RWPE1 (cell line): ENCODE results near the gene NCAN.

ENCODE experiments used
- CTCF ChIA-PET: fragments of 350-600 bp; sonication (Branson Sonifier 250); formaldehyde crosslinking; extraction: SDS; loops from one replicate; lab custom pipeline; 2021; lab: Yijun Ruan, JAX
- POLR2A ChIA-PET: fragments of 400-600 bp; formaldehyde crosslinking; extraction: SDS; loops from one replicate; lab custom pipeline; 2020; ENCODE audit warnings: antibody characterized with exemption; ENCODE audit not compliant: low non-redundant PET; lab: Yijun Ruan, JAX
- DNase-seq: peaks from one replicate; pipeline ENCODE4 v3.0.0; 2012; ENCODE audit warnings: low spot score
- H3K27ac ChIP-seq: fragments of 450-650 bp; 2 replicates; pipeline ENCODE4 v1.5.1; 2017
- TF ChIP-seq, protein P1 (sequence below): fragments of 450-650 bp; conservative IDR thresholded peaks from 2 replicates; pipeline ENCODE4 v1.5.1; 2017; ENCODE audit warnings: low read depth, mild to moderate bottlenecking

Gene NCAN

DNA sequence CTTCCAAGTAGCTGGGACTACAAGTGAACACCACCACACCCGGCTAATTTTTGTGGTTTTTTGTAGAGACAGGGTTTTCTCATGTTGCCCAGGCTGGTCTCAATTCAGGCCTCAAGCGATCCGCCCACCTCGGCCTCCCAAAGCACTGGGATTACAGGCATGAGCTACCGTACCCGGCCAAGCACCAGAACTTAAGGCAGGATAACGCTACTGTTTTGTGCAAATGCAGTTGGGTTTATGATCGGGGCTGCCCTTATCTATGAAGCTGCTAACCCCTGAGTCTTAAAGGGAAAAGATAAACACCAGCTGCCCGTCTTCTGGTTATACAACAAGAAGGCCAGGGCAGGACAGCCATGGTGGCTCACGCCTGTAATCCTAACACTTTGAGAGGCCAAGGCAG lies 73.9 kb downstream of the NCAN start:
- TF ChIP-seq, protein P1, sequence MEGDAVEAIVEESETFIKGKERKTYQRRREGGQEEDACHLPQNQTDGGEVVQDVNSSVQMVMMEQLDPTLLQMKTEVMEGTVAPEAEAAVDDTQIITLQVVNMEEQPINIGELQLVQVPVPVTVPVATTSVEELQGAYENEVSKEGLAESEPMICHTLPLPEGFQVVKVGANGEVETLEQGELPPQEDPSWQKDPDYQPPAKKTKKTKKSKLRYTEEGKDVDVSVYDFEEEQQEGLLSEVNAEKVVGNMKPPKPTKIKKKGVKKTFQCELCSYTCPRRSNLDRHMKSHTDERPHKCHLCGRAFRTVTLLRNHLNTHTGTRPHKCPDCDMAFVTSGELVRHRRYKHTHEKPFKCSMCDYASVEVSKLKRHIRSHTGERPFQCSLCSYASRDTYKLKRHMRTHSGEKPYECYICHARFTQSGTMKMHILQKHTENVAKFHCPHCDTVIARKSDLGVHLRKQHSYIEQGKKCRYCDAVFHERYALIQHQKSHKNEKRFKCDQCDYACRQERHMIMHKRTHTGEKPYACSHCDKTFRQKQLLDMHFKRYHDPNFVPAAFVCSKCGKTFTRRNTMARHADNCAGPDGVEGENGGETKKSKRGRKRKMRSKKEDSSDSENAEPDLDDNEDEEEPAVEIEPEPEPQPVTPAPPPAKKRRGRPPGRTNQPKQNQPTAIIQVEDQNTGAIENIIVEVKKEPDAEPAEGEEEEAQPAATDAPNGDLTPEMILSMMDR: no peak
- POLR2A ChIA-PET: no interaction called here
- no peak overlapping the region for H3K27ac ChIP-seq
- DNase-seq: no peak
- CTCF ChIA-PET: no interaction called here

DNA sequence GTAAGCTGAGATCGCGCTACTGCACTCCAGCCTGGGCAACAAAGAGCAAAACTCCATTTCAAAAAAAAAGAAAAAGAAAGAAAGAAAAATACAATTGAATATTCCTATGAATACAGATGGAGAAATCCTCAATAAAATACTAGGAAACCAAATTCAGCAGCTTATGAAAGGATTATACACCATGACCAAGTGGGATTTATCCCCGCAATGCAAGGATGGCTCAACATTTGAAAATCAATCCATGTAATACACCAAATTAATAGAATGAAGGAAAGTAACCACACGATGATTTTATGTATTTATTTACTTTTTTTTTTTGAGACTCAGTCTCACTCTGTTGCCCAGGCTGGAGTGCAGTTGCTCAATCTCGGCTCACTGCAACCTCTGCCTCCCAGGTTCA lies 80.8 kb downstream of the NCAN start:
- TF ChIP-seq, protein P1: no peak
- ChIA-PET CTCF (interaction anchor here (0.6 kb wide), 1 partner anchor 174 kb away, joined by 3 read pairs; no protein-coding TSS in a partner anchor), POLR2A (no interaction called here)
- H3K27ac ChIP-seq: no peak overlapping the region
- DNase-seq: no peak

DNA sequence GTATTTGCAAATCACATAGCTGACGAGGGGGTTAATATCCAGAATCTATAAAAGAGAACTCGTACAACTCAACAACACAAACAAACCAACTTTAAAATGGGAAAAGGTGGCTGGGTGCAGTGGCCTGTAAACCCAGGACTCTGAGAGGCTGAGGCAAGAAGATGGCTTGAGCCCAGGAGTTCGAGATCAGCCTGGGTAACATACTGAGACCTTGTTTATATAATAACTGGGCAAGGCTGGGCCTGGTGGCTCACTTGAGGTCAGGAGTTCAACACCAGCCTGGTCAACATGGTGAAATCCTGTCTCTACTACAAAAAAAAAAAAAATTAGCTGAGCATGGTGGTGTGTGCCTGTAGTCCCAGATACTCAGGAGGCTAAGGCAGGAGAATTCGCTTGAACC lies 83.2 kb downstream of the NCAN start:
- POLR2A ChIA-PET: interaction anchor here (0.5 kb wide), 1 partner anchor 246 kb away, joined by 3 read pairs; no protein-coding TSS in a partner anchor
- CTCF ChIA-PET: no interaction called here
- TF ChIP-seq, protein P1: no peak
- no peak for DNase-seq
- no peak overlapping the region for H3K27ac ChIP-seq

DNA sequence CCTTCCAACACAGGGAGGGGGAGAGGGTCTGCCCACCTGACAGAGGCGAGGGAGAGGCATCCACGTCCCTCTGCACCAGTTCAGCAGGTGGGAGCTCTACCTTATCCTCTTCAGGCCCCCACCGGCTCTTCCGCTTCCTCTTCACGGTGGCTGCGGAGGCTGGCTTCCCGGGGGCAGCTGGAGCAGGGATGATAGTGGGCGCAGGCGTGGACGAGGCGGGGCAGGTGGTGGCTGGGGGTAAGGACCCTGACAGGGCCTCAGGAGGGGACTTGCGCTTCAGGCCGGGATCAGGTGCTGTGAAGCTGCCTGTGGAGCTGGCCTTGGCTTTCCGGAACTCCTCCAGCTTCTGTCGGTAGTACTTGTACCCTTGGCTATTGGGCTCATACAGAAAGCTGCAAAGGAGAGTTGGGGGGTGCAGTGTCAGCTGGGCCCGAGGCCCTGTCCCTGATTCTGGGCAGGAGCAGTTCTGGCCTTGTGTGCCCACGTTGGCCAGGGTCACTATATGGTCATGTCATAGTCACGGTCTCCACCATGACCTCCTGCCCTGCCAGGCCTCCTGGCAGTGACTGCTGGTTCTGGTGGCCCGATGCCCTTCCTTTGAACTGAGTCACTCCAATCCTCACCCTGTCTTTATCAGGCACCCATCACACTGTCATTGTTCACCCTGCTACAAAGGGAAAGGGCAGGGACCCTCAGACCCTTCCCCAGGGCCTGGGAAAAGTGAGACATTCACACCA lies 85.4 kb downstream of the NCAN start:
- DNase-seq: no peak
- POLR2A ChIA-PET: no interaction called here
- TF ChIP-seq, protein P1: no peak
- CTCF ChIA-PET: no interaction called here
- 0 out of 2 replicates have a peak overlapping the region, but pooled peaks have one; percentile 1 for H3K27ac ChIP-seq

DNA sequence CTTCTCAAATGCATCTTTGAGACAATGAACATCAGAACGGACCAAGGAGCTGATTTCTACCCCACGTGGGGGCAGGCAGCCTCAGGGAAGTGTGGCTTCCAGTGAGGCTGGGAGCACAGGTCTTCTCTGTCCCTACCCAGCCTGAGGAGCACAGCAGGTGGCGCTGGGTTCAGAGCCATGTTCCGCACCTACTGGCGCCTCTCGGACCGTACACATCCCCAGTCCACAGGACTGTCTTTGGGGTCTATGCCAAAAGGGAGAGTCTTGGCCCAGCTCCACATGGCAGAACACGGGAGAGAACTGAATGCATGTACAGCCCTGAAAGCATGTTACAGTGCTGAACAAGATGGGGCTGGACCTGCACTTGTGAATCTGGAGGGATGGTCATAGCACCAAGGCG lies 86.0 kb downstream of the NCAN start:
- 0 out of 2 replicates have a peak overlapping the region, but pooled peaks have one; percentile 1 for H3K27ac ChIP-seq
- POLR2A ChIA-PET: no interaction called here
- CTCF ChIA-PET: no interaction called here
- TF ChIP-seq, protein P1: no peak
- DNase-seq: no peak

DNA sequence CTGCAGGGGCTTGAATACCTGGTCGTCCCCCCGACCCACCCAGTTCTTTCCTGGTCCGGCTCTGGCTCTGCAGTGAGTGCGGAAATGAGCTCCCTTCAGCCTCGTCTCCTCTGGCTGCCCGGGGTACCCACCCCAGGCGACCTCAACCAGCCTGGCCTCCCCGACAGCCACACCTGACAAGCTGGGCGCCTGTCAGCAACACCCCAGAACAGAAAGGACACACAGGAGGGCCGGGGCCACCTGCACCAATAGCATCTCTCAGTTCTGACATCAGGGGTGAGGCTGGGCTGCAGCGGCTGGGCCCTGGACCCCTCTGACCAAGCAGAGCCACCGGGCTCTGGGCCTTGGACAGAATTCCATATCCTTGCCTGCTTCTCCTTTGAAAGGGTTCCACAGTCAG lies 88.9 kb downstream of the NCAN start:
- no peak for DNase-seq
- CTCF ChIA-PET: no interaction called here
- POLR2A ChIA-PET: no interaction called here
- TF ChIP-seq, protein P1: no peak
- 0 out of 2 replicates have a peak overlapping the region, but pooled peaks have one; percentile 0 for H3K27ac ChIP-seq
